ENCODE results near the gene CD86. TPM values are rescaled to one million over a fixed set of nuclear protein-coding genes. Genes with fewer than 3 reads are reported as not detected.

The CD86 gene
- total and polyA plus RNA-seq, 9 of the 15 experiments (the other 6 are each of a cell fraction or from before 2014, with no cell fraction given) = 0.16 TPM; not detected in 8

DNA sequence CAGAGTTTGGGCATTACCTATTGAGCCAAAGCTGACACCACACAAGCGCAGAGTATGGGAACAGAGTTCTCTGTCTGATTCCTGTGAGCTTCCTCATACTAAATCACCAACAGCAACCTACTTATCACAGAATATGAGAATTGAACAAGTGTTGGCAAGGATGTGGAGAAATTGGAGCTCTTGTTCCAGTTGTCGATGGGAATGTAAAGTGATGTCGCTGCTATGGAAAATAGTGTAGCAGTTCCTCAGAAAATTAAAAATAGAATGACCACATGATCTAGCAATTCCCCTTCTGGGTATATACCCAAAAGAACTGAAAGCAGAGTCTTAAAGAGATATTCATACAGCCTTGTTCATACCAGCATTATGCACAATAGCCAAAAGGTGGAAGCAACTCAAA is 33.4 kb downstream of the CD86 start:
- POLR2A ChIA-PET = no interaction called here
- CTCF ChIA-PET (ENCODE audit: low intra/inter-chr PET ratio) = no interaction called here

DNA sequence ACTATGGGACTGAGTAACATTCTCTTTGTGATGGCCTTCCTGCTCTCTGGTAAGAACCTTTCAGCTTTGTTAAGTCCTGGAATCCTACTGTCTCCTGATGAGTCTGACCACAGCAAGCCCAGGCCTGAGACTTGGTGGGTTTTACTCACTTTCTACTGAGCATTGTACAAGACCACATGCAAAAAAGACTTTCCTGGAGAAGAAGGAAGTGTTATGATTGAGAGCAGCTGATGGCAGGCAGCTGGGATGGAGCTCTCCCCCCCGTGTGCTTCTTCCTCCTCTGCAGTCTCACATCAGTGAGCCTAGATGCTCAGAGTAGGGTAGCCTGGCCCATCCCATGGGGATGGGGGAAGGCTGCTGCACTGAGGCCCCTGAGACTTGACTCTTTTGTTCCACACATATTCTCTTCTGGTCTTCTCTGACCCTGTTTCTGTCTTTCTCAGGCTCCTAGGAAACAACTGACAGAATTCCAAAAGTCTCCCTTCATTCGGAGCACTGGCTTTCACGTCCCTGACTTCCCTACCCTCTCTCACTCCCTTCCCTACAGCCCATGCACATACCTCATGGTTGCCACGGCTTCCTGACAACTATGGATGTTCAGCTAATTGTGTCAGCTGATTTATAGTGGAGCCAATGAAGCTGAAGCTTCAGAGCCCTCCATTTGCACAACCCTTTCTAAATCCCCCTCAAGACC is 36.6 kb downstream of the CD86 start:
- ChIA-PET CTCF (ENCODE audit: low intra/inter-chr PET ratio) (no interaction called here), POLR2A (interaction anchor here (0.6 kb wide), 2 partner anchors 16 to 932 kb away, joined by 3 read pairs; no protein-coding TSS in a partner anchor)
- in situ Hi-C loops (cut with MboI) (no loop called here), intact Hi-C loops (cut with micrococcal nuclease) (no loop called here)
- Histone ChIP-seq H3K4me2 (ENCODE audit: insufficient read depth, low read length) (no peak overlapping the region), H2AFZ (ENCODE audit: low read depth, low read length) (no peak overlapping the region), H3K4me1 (replicated peaks in 1 of 2; ENCODE audit: control insufficient read depth in 2 of 2, insufficient read depth in 2 of 2, low read length in 2 of 2) (no peaks in the 10 kb centered on the region), H3K27me3 (ENCODE audit: control insufficient read depth in 2 of 2, insufficient read depth in 2 of 2, low read length in 2 of 2) (no peaks in the 10 kb centered on the region), H3K9me3 (replicated peaks; ENCODE audit: control insufficient read depth, insufficient read depth, low read depth, low read length) (no peaks in the 10 kb centered on the region), H3K79me2 (ENCODE audit: control insufficient read depth, insufficient read depth, low read length) (no peaks in the 10 kb centered on the region), H4K20me1 (replicated peaks; ENCODE audit: control insufficient read depth, insufficient read depth, low read length) (no peaks in the 10 kb centered on the region), H3K27ac (ENCODE audit: extremely low read depth, low read depth, low read length) (no peak overlapping the region), H3K4me3 (no peak overlapping the region), H3K36me3 (ENCODE audit: control insufficient read depth, insufficient read depth, low read length) (no peaks in the 10 kb centered on the region), H3K9ac (ENCODE audit: insufficient read depth in 1 of 2, low read depth in 2 of 2, low read length in 2 of 2) (no peak overlapping the region), H3K9me1 (ENCODE audit: control insufficient read depth, insufficient read depth, low read length) (no peaks in the 10 kb centered on the region)
- FAIRE-seq (no peak), DNase-seq (ENCODE audit: extremely low read depth in 1 of 4, low spot score in 3 of 4) (no peak), ATAC-seq (no peak)
- BruUV-seq (replicated peaks) = no TSS peak
- WGBS (ENCODE audit: insufficient coverage, low coverage, missing lambda C conversion rate) = 0% methylated on average over 4 of the region's 4 CpGs
- TF ChIP-seq MTA2 (IDR thresholded peaks at IDR 0.05; ENCODE audit: low read depth) (no peak), SFPQ (IDR thresholded peaks at IDR 0.05; ENCODE audit: low read depth, low read length) (no peak), EP400 (IDR thresholded peaks at IDR 0.05) (no peak)
- TF ChIP-seq, protein P1, sequence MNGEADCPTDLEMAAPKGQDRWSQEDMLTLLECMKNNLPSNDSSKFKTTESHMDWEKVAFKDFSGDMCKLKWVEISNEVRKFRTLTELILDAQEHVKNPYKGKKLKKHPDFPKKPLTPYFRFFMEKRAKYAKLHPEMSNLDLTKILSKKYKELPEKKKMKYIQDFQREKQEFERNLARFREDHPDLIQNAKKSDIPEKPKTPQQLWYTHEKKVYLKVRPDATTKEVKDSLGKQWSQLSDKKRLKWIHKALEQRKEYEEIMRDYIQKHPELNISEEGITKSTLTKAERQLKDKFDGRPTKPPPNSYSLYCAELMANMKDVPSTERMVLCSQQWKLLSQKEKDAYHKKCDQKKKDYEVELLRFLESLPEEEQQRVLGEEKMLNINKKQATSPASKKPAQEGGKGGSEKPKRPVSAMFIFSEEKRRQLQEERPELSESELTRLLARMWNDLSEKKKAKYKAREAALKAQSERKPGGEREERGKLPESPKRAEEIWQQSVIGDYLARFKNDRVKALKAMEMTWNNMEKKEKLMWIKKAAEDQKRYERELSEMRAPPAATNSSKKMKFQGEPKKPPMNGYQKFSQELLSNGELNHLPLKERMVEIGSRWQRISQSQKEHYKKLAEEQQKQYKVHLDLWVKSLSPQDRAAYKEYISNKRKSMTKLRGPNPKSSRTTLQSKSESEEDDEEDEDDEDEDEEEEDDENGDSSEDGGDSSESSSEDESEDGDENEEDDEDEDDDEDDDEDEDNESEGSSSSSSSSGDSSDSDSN (IDR thresholded peaks at IDR 0.05; ENCODE audit: borderline replicate concordance in 1 of 2, low read depth in 2 of 2, low read length in 2 of 2) = no peak
- TF ChIP-seq, protein P2, sequence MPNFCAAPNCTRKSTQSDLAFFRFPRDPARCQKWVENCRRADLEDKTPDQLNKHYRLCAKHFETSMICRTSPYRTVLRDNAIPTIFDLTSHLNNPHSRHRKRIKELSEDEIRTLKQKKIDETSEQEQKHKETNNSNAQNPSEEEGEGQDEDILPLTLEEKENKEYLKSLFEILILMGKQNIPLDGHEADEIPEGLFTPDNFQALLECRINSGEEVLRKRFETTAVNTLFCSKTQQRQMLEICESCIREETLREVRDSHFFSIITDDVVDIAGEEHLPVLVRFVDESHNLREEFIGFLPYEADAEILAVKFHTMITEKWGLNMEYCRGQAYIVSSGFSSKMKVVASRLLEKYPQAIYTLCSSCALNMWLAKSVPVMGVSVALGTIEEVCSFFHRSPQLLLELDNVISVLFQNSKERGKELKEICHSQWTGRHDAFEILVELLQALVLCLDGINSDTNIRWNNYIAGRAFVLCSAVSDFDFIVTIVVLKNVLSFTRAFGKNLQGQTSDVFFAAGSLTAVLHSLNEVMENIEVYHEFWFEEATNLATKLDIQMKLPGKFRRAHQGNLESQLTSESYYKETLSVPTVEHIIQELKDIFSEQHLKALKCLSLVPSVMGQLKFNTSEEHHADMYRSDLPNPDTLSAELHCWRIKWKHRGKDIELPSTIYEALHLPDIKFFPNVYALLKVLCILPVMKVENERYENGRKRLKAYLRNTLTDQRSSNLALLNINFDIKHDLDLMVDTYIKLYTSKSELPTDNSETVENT (CRISPR knock-in tag; IDR thresholded peaks at IDR 0.05) = no peak

More for the DNA sequence above, 33.4 kb downstream of the CD86 start:
- Histone ChIP-seq H3K9me3 (replicated peaks; ENCODE audit: control insufficient read depth, insufficient read depth, low read depth, low read length) (no peaks in the 10 kb centered on the region), H3K79me2 (ENCODE audit: control insufficient read depth, insufficient read depth, low read length) (no peaks in the 10 kb centered on the region), H3K27me3 (ENCODE audit: control insufficient read depth in 2 of 2, insufficient read depth in 2 of 2, low read length in 2 of 2) (peaks cover 0 to 6% of the 10 kb centered on the region in 2 experiments; a peak in 1 of 5 replicates), H3K4me2 (ENCODE audit: insufficient read depth, low read length) (no peak overlapping the region), H3K9ac (ENCODE audit: insufficient read depth in 1 of 2, low read depth in 2 of 2, low read length in 2 of 2) (no peak overlapping the region), H3K4me1 (replicated peaks in 1 of 2; ENCODE audit: control insufficient read depth in 2 of 2, insufficient read depth in 2 of 2, low read length in 2 of 2) (no peaks in the 10 kb centered on the region), H3K36me3 (ENCODE audit: control insufficient read depth, insufficient read depth, low read length) (no peaks in the 10 kb centered on the region), H3K27ac (ENCODE audit: extremely low read depth, low read depth, low read length) (no peak overlapping the region), H3K4me3 (no peak overlapping the region), H2AFZ (ENCODE audit: low read depth, low read length) (no peak overlapping the region), H3K9me1 (ENCODE audit: control insufficient read depth, insufficient read depth, low read length) (no peaks in the 10 kb centered on the region), H4K20me1 (replicated peaks; ENCODE audit: control insufficient read depth, insufficient read depth, low read length) (no peaks in the 10 kb centered on the region)
- BruUV-seq (replicated peaks) = no TSS peak
- TF ChIP-seq ZNF766 (CRISPR knock-in tag; conservative IDR thresholded peaks at IDR 0.05) (no peak), GABPB1 (CRISPR knock-in tag; IDR thresholded peaks at IDR 0.05) (no peak)
- no peak for FAIRE-seq
- ATAC-seq = no peak
- intact Hi-C loops (cut with micrococcal nuclease) (no loop called here), in situ Hi-C loops (cut with MboI) (no loop called here)
- WGBS (ENCODE audit: insufficient coverage, low coverage, missing lambda C conversion rate) = 0% methylated on average over 3 of the region's 3 CpGs
- no peak for DNase-seq (ENCODE audit: extremely low read depth in 1 of 4, low spot score in 3 of 4)
